ENCODE results near the gene LSM14A.

LSM14A gene

DNA sequence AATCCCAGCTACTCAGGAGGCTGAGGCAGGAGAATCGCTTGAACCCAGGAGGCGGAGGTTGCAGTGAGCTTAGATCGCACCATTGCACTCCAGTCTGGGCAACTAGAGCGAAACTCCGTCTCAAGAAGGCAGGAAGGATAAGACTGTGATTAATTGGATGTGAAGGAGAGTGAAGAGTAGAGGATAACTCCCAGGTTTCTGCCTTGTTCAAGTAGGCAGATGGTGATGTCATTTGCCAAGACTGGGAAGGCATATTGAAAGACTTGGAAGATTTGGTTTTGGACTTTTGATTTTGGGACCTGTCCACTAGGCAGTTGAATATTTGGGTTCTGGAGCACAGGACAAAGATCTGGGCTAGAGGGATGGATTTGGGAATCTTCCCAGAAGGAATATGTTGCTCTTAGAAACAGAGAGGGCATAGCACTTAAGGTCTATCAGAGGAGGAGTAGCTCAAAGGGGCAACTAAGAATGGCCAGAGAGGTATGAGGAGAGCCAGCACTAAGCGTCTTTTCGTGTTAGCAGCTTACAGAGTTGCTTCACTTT is 102.1 kb downstream of the LSM14A start:
- DNase-seq (ENCODE audit: low read depth in 2 of 2) = peak in 1 of 2 donors; percentile 51
- peak overlapping the region in 1 of 2 donors; percentile 3 for H3K4me3 ChIP-seq (replicated peaks in 1 of 2; ENCODE audit: low read depth in 2 of 2, low read length in 2 of 2)
- no peak for TF ChIP-seq CTCF (IDR thresholded peaks at IDR 0.05; ENCODE audit: low read depth, low read length)

DNA sequence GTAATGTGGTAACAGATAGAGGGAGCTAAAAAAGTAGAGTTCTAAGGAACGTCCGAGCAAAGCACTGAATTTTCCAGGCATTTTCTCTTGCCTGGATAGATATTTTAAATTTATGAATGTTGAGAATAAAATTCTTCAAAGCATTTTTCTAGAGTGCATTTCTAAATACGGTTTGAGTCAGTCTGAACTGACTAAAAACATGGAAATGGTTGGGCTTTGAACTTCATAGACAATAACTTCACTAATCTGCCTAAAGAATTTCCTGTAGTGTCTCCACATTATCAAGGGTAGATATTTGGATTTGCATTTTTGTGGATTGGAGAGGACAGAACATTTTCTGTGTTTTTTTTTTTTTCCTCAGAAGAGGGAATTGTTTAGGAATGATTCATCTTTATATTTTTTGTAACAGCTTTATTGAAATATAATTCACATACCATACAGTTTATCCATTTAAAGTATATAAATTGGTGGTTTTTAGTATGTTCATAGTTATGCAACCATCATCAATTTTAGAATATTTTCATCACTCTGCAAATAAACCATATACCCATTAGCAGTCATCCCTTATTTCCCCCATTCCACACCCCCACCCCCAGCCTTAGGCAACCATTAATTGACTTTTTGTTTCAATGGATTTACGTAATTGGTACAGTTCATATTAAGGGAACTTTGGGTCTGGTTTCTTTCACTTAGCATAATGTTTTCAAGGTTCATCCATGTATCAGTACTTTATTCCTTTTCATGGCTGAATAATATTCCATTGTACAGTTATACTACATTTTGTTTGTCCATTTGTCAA is 102.7 kb downstream of the LSM14A start:
- peak; percentile 91 to 92 for DNase-seq (ENCODE audit: low read depth in 2 of 2)
- no peak for TF ChIP-seq CTCF (IDR thresholded peaks at IDR 0.05; ENCODE audit: low read depth, low read length)
- H3K4me3 ChIP-seq (replicated peaks in 1 of 2; ENCODE audit: low read depth in 2 of 2, low read length in 2 of 2) = peak overlapping the region in 1 of 2 donors; percentile 3

DNA sequence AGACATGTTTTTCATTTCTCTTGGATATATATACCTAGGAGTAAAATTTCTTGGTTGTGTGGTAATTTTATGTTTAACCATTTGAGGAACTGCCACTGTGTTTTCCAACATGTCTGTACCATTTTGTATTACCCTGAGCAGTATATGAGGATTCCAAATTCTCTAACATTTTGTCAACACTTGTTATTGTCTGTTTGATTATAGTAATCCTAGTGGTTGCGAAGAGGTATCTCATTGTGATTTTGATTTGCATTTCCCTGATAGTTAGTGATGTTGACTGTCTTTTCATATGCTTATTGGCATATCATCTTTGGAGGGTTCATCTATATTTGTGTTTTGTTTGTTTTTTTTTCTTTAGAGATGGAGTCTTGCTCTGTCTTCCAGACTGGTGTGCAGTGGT is 103.4 kb downstream of the LSM14A start:
- no peak for TF ChIP-seq CTCF (IDR thresholded peaks at IDR 0.05; ENCODE audit: low read depth, low read length)
- no peak for DNase-seq (ENCODE audit: low read depth in 2 of 2)

DNA sequence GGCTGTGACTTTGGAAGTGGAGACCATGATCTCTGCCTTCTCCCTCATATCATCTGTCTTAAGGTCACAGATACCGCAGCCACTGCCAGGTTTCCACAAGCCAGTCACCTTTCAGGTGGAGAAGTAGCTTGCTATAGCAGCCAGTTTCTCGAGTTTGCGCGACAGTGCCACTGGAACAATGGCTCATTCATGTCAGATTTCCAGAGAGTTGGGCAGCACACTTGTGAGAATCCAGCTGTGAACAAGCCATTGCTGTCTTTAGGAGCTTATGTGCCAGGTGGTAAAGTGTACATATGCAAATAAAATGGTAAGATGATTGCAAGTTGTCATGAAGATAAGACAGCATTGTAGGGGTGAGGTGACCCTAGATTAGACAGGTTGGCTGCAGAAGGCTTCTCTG is 104.3 kb downstream of the LSM14A start:
- TF ChIP-seq CTCF (IDR thresholded peaks at IDR 0.05; ENCODE audit: low read depth, low read length) = no peak
- H3K4me3 ChIP-seq (replicated peaks in 1 of 2; ENCODE audit: low read depth in 2 of 2, low read length in 2 of 2) = no peak overlapping the region

More for the DNA sequence above, 103.4 kb downstream of the LSM14A start:
- H3K4me3 ChIP-seq (replicated peaks in 1 of 2; ENCODE audit: low read depth in 2 of 2, low read length in 2 of 2) = no peak overlapping the region

DNA sequence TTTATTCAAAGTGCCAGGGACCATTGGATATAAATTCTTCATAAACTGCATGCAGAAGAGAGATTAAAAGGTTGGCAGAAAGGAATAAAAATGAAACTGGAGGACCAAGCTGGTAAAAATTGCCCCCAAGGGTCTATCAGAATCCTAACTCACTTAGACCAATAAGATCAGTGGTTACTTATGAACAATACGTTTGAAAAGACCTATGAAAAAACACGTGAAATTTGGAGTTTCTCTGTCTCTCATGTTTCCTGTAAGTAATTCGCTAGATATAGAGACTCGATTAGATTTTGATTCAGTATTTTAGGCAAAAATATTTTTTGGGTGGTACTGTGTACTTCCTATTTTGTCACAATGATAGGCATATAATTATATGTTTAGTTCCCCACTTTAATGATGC is 104.9 kb downstream of the LSM14A start:
- no peak for TF ChIP-seq CTCF (IDR thresholded peaks at IDR 0.05; ENCODE audit: low read depth, low read length)
- H3K4me3 ChIP-seq (replicated peaks in 1 of 2; ENCODE audit: low read depth in 2 of 2, low read length in 2 of 2) = no peak overlapping the region
- DNase-seq (ENCODE audit: low read depth in 2 of 2) = no peak

More for the DNA sequence above, 104.3 kb downstream of the LSM14A start:
- no peak for DNase-seq (ENCODE audit: low read depth in 2 of 2)

DNA sequence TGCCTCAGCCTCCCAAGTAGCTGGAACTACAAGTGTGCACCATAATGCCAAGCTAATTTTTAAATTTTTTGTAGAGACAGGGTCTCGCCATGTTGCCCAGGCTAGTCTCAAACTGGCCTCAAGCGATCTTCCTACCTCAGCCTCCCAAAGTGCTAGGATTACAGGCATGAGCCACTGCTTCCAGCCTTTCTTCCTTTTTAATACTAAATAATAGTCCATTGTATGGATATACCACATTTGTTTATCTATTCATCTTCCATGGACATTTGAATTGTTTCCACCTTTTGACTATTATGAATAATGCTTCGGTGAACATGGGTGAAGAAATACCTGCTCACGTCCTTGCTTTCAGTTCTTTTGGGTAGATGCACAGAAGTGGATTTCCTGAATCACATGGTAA is 106.5 kb downstream of the LSM14A start:
- H3K4me3 ChIP-seq (replicated peaks in 1 of 2; ENCODE audit: low read depth in 2 of 2, low read length in 2 of 2) = no peak overlapping the region
- TF ChIP-seq CTCF (IDR thresholded peaks at IDR 0.05; ENCODE audit: low read depth, low read length) = no peak
- no peak for DNase-seq (ENCODE audit: low read depth in 2 of 2)
